WERI-Rb-1 (cell line): ENCODE results near the gene KCNJ15.

ENCODE experiments used
- DNase-seq: peaks from one replicate; pipeline ENCODE4 v3.0.0-alpha.2; 2020
- H3K27ac ChIP-seq: fragments of 250-450 bp; sonication (Bioruptor Pico); 2 replicates; pipeline ENCODE4 v1.5.1; 2020; ENCODE audit warnings: mild to moderate bottlenecking, moderate library complexity
- H3K27me3 ChIP-seq: fragments of 250-450 bp; sonication (Bioruptor Pico); 2 replicates; pipeline ENCODE4 v1.5.1; 2021; ENCODE audit warnings: mild to moderate bottlenecking, low read depth, moderate library complexity; ENCODE audit not compliant: insufficient read depth, severe bottlenecking
- H3K36me3 ChIP-seq: fragments of 250-450 bp; sonication (Bioruptor Pico); 2 replicates; pipeline ENCODE4 v1.5.1; 2020; ENCODE audit warnings: mild to moderate bottlenecking, moderate library complexity
- H3K4me3 ChIP-seq: 2 replicates; pipeline ENCODE4 v1.5.1; 2011; ENCODE audit warnings: low read depth, mild to moderate bottlenecking, control low read depth, low read length
- H3K9me3 ChIP-seq: fragments of 250-450 bp; sonication (Bioruptor Pico); 2 replicates; pipeline ENCODE4 v1.5.1; 2021; ENCODE audit warnings: mild to moderate bottlenecking, moderate library complexity; ENCODE audit not compliant: severe bottlenecking
- CTCF ChIP-seq: IDR thresholded peaks from 2 replicates; pipeline ENCODE4 v1.5.1; 2011; ENCODE audit warnings: low read depth, mild to moderate bottlenecking, control low read depth, inconsistent platforms, low read length

Gene KCNJ15

GRCh38 chr21:38259665-38260064 lies 2.9 kb downstream of the KCNJ15 start:
- Histone ChIP-seq H3K36me3 (no peaks in the 10 kb centered on the region), H3K27ac (no peak overlapping the region), H3K4me3 (no peak overlapping the region), H3K9me3 (no peaks in the 10 kb centered on the region), H3K27me3 (no peaks in the 10 kb centered on the region)
- no peak for DNase-seq
- no peak for TF ChIP-seq CTCF

- Histone ChIP-seq H3K27me3 (no peaks in the 10 kb centered on the region), H3K4me3 (no peak overlapping the region), H3K27ac (no peak overlapping the region), H3K36me3 (no peaks in the 10 kb centered on the region), H3K9me3 (no peaks in the 10 kb centered on the region)
- no peak for DNase-seq
- no peak for TF ChIP-seq CTCF
Measured at GRCh38 chr21:38260426-38260825, 3.6 kb downstream of the KCNJ15 start.

- Histone ChIP-seq H3K27me3 (no peaks in the 10 kb centered on the region), H3K4me3 (no peak overlapping the region), H3K36me3 (no peaks in the 10 kb centered on the region), H3K9me3 (no peaks in the 10 kb centered on the region), H3K27ac (no peak overlapping the region)
- TF ChIP-seq CTCF: no peak
- no peak for DNase-seq
Measured at GRCh38 chr21:38261851-38262250, 5.1 kb downstream of the KCNJ15 start.

- Histone ChIP-seq H3K27ac (no peak overlapping the region), H3K27me3 (no peaks in the 10 kb centered on the region), H3K36me3 (no peaks in the 10 kb centered on the region), H3K9me3 (no peaks in the 10 kb centered on the region), H3K4me3 (no peak overlapping the region)
- TF ChIP-seq CTCF: no peak
- DNase-seq: no peak
Measured at GRCh38 chr21:38263493-38263892, 6.7 kb downstream of the KCNJ15 start.

GRCh38 chr21:38264571-38264970 lies 7.8 kb downstream of the KCNJ15 start:
- TF ChIP-seq CTCF: no peak
- Histone ChIP-seq H3K27me3 (no peaks in the 10 kb centered on the region), H3K27ac (no peak overlapping the region), H3K9me3 (no peaks in the 10 kb centered on the region), H3K36me3 (no peaks in the 10 kb centered on the region), H3K4me3 (no peak overlapping the region)
- DNase-seq: no peak

GRCh38 chr21:38265166-38265565 lies 8.4 kb downstream of the KCNJ15 start:
- no peak overlapping the region for H3K27ac ChIP-seq
- TF ChIP-seq CTCF: no peak
- H3K9me3 ChIP-seq: no peaks in the 10 kb centered on the region
- DNase-seq: no peak
- no peaks in the 10 kb centered on the region for H3K36me3 ChIP-seq
- H3K4me3 ChIP-seq: no peak overlapping the region
- H3K27me3 ChIP-seq: no peaks in the 10 kb centered on the region
